HG02973 (cell line): Measurements from ENCODE around the gene WDR35.

Experiments
- ATAC-seq: cut with Tn5 transposase; IDR thresholded peaks from one replicate; pipeline ENCODE4 v1.9.1; 2021; ENCODE audit warnings: moderate library complexity; ENCODE audit not compliant: unreplicated experiment

Gene WDR35

DNA sequence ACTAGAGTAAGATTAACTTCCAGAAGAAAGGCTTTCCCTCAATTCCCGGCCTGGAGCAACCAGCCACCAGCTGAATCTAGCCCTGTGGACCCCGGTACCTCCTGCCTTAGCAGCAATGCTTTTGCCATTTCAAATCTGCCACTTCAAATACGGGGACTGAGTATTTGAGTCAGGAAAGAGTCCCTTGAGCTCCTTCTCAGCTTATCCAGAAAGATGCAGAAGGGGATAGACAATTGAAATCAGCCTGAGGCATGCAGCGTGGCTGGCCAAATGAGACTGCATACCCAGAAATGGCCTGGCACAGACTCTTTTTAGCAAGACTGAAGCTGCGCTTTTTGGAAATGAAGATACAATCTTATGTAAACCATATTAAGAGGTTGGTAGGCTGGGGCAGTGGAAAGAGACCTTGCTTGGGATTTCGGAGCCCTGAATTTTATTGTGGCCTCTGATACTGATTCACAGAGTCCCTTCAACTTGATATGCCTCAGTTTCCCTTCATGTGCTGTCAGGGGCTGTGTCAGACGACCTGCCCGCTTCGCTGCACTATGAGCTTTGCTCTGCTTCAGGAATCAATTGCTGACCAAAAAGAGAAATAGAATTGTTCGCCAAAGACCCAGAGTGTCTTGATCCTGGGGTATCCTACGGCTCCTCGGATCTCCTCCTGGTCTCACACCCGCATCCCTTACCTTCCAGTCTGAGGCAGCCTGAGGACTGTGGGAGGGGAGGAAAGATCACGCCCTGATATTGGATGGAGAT is 21.5 kb upstream of the WDR35 start:
- no peak for ATAC-seq

GRCh38 chr2:20008703-20009102 is 18.8 kb upstream of the WDR35 start:
- no peak for ATAC-seq

DNA sequence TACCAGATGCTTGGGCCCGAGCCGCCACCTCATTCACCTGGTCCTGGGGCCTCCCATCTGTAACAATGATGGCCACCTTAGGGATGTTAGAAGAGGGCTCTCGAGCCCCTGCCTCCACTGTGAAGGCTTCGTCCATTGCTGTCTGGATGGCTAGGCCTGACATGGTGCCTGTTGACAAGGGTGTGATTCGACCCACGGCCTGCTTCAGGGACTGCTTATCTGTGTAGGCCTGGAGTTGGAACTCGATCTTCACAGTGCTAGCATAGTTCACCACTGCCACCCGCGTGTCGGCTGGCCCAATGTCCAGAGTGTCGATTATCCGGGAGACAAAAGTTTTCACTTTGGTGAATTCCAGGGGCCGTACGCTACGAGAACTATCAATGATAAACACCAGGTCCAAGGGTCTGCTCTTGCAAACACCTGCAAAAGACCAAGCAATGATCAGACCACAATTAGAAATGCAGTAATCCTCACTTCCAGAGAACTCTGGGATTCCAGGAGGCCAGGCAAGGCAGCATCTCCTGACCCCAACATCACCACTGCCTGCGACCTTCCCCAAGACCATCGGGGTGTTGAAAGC is 16.1 kb upstream of the WDR35 start:
- ATAC-seq: no peak

GRCh38 chr2:20005067-20005627 is 15.2 kb upstream of the WDR35 start:
- ATAC-seq: no peak

DNA sequence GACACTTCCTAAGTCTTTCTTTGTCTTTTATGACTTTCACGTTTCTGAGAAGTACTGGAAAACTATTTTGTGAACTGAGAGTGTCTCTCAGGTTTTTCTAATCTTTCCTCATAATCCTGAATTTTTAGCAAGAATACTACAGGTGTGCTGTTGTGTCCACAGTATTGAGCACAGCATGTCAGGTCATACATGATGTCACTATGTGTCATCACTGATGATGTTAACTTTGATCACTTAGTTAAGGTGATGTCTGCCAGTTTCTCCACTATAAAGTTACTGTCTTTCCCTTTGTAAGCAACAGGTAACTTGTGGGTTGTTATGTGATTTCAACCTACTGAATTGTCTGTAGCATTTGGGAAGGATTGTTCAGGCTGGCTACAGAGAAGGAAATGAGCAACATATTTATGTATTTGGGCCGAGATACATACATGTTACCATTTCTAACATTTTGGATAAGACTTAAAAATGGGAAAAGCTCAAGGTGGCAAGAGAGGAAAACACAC is 11.5 kb upstream of the WDR35 start:
- no peak for ATAC-seq

DNA sequence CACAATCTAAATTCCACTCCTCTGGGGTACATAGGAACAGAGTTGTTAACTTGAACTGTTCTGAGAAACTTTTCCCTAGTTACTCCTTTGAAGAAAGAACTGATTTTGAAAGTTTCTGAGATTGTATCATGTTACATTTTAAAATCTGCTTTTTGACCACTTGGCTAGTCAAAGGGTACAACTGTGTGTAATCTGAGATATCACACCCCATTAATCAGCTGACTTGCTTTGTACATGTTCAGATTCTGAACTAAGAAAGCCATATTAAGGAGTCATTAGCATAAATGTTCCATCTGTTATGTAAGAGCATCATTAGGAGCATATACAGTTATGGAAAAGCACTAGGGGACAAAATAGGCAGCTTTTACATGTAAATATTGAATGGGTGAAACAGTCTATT is 3.8 kb upstream of the WDR35 start:
- ATAC-seq: no peak

GRCh38 chr2:19991895-19992294 is 2.0 kb upstream of the WDR35 start:
- no peak for ATAC-seq

DNA sequence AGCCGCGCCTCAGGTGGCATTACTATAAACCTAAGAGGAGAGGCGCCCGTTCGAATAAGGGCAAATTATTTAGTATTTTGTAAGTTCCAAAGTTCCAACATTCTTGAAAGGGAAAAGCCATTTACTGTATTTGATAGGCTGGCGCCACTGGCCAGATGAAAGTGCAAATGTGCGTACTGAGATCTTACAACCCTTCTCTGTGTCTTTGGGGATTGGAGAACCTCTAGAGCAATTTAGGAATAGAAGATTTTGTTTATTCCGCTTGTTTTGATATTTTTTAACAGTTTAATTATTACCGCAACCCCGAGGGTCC is 467 bp upstream of the WDR35 start:
- ATAC-seq: no peak

DNA sequence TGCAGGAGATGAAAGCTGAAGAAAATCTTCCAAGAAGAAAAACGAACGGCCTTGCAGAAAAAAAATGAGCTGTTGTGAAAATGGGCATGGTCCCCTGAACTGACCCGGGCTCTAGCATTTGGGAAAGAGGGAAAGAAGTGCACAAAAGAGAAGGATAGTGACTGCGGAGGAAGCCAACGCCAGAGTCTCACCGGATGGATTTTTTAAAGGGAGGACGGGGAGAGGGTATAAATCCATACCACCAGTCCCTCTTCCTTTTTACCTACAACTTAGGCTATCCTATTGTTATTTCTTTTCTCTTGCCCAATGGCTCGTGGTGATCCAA is 601 bp downstream of the WDR35 start:
- no peak for ATAC-seq

- no peak for ATAC-seq
These were observed 1.3 kb downstream of the WDR35 start for GRCh38 chr2:19988600-19988999.

- peak; percentile 53 for ATAC-seq
These were observed 2.0 kb downstream of the WDR35 start for GRCh38 chr2:19987936-19988335.

- no peak for ATAC-seq
These were observed 7.6 kb downstream of the WDR35 start for GRCh38 chr2:19982268-19982667.

DNA sequence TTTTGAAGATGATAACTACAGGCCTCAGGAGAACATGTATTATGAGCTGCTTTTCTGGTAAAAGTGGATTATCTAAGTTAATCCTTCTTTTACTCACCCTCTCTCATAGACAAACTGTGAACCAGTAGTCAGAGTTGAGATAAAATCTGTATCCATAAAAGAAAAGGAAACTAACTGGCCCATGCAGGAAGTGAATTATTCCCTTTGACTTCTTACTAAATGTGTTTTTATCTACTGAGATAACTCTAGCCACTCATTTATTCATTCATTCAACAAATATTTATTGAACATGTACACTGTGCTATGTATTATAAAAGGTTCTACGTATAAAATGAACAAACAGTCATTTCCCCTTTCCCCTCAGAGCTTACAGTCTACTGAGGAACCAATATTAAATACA is 10.0 kb downstream of the WDR35 start:
- no peak for ATAC-seq

GRCh38 chr2:19973466-19973865 is 16.4 kb downstream of the WDR35 start:
- no peak for ATAC-seq

DNA sequence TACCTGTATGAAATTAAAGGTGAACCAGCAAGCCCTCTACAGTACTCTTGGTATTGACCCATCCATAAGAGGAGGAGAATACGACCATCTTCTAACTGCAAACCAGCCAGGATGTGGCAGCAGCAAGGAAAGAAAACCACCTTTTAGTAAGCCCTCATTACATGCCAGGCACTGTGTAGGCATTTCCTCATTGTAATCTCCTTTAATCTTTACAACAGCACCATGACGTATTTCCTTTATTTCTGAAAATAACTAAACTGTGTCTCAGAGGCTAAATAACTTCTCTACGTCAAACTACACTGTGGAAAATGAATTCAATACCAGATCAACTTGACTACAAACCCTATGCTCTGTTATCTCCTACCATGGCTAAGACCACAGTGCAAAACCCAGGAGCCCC is 18.2 kb downstream of the WDR35 start:
- no peak for ATAC-seq

DNA sequence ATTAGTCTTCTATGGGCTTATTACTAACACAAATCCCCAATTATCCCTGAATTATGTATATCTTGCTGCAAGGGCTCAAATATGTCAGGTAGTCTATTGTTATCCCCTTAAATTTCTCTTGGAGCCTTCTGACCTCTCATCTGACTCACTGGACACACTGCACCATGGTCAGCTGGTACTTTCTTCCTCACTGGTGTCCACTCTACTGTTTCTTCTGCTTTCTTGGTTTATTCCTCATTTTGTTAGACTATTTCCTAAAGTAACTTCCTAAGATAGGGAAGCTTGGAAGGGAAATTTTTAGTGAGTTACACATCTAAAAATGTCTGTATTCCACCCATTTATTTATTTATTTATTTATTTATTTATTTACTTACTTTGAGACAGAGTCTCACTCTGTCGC is 26.5 kb downstream of the WDR35 start:
- no peak for ATAC-seq

DNA sequence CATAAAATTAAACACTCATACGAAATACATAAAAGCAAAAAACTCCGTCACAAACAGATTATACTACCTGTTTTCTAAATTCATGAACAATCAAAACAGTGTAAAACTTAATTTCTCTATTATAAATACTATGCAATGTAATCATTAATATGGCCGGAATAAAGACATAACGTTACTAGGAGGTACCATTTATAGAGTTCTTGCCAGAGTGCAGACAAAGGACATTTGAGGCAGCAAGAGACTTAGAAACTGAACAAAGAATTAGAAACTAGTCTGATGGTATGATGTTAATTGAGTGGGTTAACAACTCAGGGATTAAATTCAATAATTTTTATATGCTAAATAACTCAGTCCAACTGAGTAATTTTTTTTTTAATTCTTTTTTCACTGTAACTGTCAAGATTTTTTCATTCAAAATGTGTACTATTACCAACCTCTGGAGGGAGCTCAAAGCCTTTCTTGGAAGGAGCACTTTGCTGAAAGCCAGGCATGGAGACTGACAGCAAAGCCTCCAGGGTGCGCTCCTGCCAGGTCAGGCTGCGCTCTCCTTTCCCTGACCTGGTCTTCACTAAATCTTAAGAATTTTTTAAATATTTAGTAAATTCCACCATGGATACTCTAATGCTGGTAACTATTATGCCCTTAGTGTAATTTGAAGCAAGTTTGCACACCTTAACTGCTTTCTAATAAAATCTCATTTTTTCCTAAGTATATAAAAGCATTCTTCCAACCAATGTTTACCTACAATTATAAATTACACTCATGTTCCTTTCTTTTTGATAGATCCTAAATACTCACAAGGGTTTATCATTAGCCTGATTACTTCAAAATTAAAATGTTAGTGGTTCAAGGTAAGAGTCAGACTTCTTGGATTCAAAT is 34.1 kb downstream of the WDR35 start:
- ATAC-seq: peak; percentile 73

DNA sequence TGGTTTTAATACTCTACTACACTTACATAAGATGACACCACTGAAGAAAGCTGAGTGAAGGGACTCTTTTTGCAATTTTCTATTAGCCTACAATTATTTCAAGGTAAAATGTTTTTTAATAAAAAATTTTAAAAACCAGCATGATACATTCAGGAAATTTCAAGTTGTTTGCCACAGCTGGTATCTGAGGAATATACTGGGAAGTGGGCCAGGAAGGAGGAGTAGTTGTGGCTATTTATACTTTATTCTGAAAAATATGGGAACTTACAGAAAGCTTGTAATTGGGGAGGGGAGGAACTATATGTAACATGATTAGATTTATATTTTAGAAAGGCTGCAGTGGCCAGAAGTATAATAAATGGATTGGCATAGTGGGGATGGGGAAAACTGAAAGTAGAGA is 40.8 kb downstream of the WDR35 start:
- no peak for ATAC-seq

DNA sequence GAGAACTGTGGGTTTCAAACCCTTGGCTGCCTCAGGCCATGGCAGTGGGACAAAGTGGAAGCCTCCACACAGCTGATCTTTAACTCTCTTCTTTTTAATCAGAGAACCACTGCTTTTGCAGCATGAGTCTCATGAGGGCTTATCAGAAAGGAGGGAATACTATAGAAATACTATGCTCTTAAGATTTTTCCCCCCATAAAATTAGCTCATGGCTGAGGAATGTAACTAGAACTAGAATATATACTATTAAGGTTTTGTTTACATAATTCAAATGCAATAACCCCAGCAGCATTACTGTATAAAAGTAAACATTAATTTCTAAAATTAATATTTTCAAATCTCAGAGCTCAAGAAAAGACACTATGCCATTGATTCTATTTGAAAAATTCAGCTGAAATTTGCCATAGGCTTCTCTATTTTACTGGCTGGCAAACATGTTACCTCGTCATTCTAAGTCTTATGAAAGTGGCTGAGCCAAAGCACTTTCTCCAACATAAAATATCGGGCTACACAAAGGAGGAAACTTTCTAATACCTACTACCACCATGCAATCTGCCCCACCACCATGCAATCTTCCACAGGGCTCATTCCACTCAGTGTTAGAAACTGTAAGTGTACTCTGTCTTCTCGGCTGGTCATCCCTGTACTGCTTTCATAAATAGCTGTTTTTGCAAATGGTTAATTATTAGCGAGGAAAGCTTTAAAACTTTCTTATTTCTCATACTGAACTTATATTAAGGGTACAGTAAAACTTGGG is 42.5 kb downstream of the WDR35 start:
- no peak for ATAC-seq

DNA sequence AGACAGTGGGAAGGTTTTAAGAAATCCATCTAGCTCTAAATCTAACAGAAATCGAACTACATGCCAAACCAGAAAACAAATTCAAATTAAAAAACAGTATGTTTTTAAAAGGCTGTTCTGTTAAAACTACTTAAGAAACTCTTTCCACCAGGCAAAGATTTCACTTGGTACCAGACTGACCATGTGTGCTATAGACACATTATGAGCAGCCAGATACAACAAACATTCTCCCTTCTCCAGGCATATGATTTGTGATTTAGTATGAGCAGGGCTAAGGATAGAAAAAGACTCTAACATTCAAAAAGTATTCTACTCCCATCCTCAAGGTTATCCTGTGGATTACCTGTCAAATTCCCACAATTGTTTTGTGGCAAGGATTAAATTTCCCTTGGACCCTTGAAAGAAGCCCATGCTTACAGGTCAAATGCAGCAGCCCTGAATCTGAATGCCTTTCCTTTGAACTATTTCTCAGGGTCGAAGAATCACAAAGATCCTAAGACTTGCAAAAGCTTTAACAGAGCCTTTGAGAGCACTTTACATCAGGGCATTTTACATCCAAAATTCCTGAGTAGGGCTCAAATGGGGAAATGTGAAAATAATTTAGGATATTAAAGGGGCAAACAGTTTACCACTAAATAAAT is 45.6 kb downstream of the WDR35 start:
- no peak for ATAC-seq

DNA sequence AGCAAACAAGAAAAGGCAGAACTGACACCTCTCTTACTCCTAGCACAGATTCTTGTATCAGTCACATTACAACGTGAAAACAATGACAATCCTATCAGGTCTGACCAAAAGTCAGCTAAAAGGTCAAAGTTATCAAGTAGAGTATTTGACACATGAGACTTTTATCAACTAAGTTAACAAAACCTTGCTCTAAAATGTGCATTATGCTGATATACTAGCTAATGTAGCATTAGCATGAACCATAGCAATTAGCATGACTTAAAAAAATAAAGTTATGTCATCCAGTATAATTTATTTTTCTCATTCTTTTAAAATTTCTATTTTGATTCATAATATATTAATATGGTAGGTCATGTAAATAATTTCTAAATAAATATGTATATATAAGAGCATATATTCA is 46.7 kb downstream of the WDR35 start:
- ATAC-seq: no peak
